Trophoblast cell (in vitro differentiated cells and primary cell): Measurements from ENCODE around the gene ROBO1.

Experiments used
- DNase-seq, 2 donors: peaks; one replicate each; pipeline ENCODE4 v3.0.0-alpha.2; 2016
- H2AFZ ChIP-seq: 2 replicates; pipeline ENCODE4 v1.6.1; 2013; ENCODE audit warnings: low read length, moderate library complexity, mild to moderate bottlenecking; ENCODE audit not compliant: insufficient read depth, poor library complexity
- H2AK5ac ChIP-seq: 2 replicates; pipeline ENCODE4 v1.6.1; 2013; ENCODE audit warnings: mild to moderate bottlenecking, low read length
- H2BK120ac ChIP-seq: 2 replicates; pipeline ENCODE4 v1.6.1; 2013; ENCODE audit warnings: low read length, mild to moderate bottlenecking, moderate library complexity; ENCODE audit not compliant: insufficient read depth, poor library complexity
- H2BK12ac ChIP-seq: 2 replicates; pipeline ENCODE4 v1.6.1; 2013; ENCODE audit warnings: mild to moderate bottlenecking, low read length, moderate library complexity
- H2BK5ac ChIP-seq: 2 replicates; pipeline ENCODE4 v1.6.1; 2013; ENCODE audit warnings: low read length, low read depth, moderate library complexity, mild to moderate bottlenecking; ENCODE audit not compliant: poor library complexity
- H3K14ac ChIP-seq: 2 replicates; pipeline ENCODE4 v1.6.1; 2013; ENCODE audit warnings: mild to moderate bottlenecking, low read length
- H3K18ac ChIP-seq: 2 replicates; pipeline ENCODE4 v1.6.1; 2013; ENCODE audit warnings: mild to moderate bottlenecking, low read length
- H3K23ac ChIP-seq: 2 replicates; pipeline ENCODE4 v1.6.1; 2013; ENCODE audit warnings: low read length
- H3K27ac ChIP-seq: 2 replicates; pipeline ENCODE4 v1.5.1; 2013; ENCODE audit warnings: low read depth, mild to moderate bottlenecking, inconsistent platforms, low read length, moderate library complexity
- H3K27me3 ChIP-seq: 2 replicates; pipeline ENCODE4 v1.6.1; 2013; ENCODE audit warnings: inconsistent platforms, mild to moderate bottlenecking, low read length, moderate library complexity; ENCODE audit not compliant: insufficient read depth
- H3K36me3 ChIP-seq, 2 experiments: 1 replicate in 1 of 2; 2 replicates in 1 of 2; pipeline ENCODE4 v1.6.1; 2013; ENCODE audit warnings: low read length in 2 of 2, mild to moderate bottlenecking in 2 of 2, moderate library complexity in 1 of 2; ENCODE audit not compliant: insufficient read depth in 2 of 2, control insufficient read depth in 1 of 2
- H3K4ac ChIP-seq: 2 replicates; pipeline ENCODE4 v1.6.1; 2013; ENCODE audit warnings: low read depth, mild to moderate bottlenecking, low read length, moderate library complexity
- H3K4me1 ChIP-seq, 2 experiments: 1 replicate in 1 of 2; 2 replicates in 1 of 2; pipeline ENCODE4 v1.6.1; 2013; ENCODE audit warnings: low read length in 2 of 2, mild to moderate bottlenecking in 2 of 2, moderate library complexity in 1 of 2; ENCODE audit not compliant: insufficient read depth in 2 of 2, control insufficient read depth in 1 of 2
- H3K4me2 ChIP-seq: 2 replicates; pipeline ENCODE4 v1.6.1; 2013; ENCODE audit warnings: inconsistent platforms, mild to moderate bottlenecking, low read length, moderate library complexity
- H3K4me3 ChIP-seq: 2 replicates; pipeline ENCODE4 v1.5.1; 2013; ENCODE audit warnings: mild to moderate bottlenecking, low read depth, low read length, inconsistent platforms
- H3K79me1 ChIP-seq: one replicate; pipeline ENCODE4 v1.6.1; 2013; ENCODE audit warnings: low read length
- H3K79me2 ChIP-seq: 2 replicates; pipeline ENCODE4 v1.6.1; 2013; ENCODE audit warnings: low read length, mild to moderate bottlenecking; ENCODE audit not compliant: control insufficient read depth, insufficient read depth, poor library complexity
- H3K9ac ChIP-seq: 2 replicates; pipeline ENCODE4 v1.6.1; 2013; ENCODE audit warnings: mild to moderate bottlenecking, low read length
- H3K9me3 ChIP-seq: 2 replicates; pipeline ENCODE4 v1.6.1; 2013; ENCODE audit warnings: low read depth, mild to moderate bottlenecking, control low read depth, inconsistent platforms, low read length; ENCODE audit not compliant: insufficient read depth
- H4K12ac ChIP-seq: 2 replicates; pipeline ENCODE4 v1.6.1; 2013; ENCODE audit warnings: low read depth, mild to moderate bottlenecking, low read length, moderate library complexity
- H4K8ac ChIP-seq: 2 replicates; pipeline ENCODE4 v1.6.1; 2013; ENCODE audit warnings: low read depth, mild to moderate bottlenecking, low read length, moderate library complexity
- H4K91ac ChIP-seq: one replicate; pipeline ENCODE4 v1.6.1; 2013; ENCODE audit warnings: low read depth, mild to moderate bottlenecking, low read length, moderate library complexity
- WGBS: extraction: QIAGEN DNeasy Blood & Tissue Kit; methylation state at CpG from one replicate; pipeline ENCODE4 v1.1.7; 2013; ENCODE audit warnings: missing lambda C conversion rate; ENCODE audit not compliant: insufficient read length, insufficient coverage; ENCODE audit errors: extremely low coverage; 5-methylcytosine and 5-hydroxymethylcytosine counted together

The ROBO1 gene

GRCh38 chr3:79250746-79251145 lies 517.1 kb downstream of the ROBO1 start:
- Histone ChIP-seq H3K14ac (no peak overlapping the region), H3K4me1 (no peaks in the 10 kb centered on the region), H3K9ac (no peak overlapping the region), H2AK5ac (no peak overlapping the region), H2AFZ (no peak overlapping the region), H3K79me1 (no peaks in the 10 kb centered on the region), H3K18ac (no peak overlapping the region), H4K91ac (no peak overlapping the region), H4K8ac (no peak overlapping the region), H3K4me2 (no peak overlapping the region), H2BK12ac (no peak overlapping the region), H4K12ac (no peak overlapping the region), H3K4ac (no peak overlapping the region), H3K4me3 (no peak overlapping the region), H3K36me3 (no peaks in the 10 kb centered on the region), H3K79me2 (no peaks in the 10 kb centered on the region), H3K9me3 (no peaks in the 10 kb centered on the region), H2BK120ac (no peak overlapping the region), H2BK5ac (no peak overlapping the region), H3K23ac (no peak overlapping the region), H3K27me3 (no peaks in the 10 kb centered on the region), H3K27ac (no peak overlapping the region)
- DNase-seq: no peak
- WGBS: no CpG with 5 or more reads among the region's 6 CpGs

- no peak for DNase-seq
- Histone ChIP-seq H3K4me3 (no peak overlapping the region), H3K4me2 (no peak overlapping the region), H3K36me3 (no peaks in the 10 kb centered on the region), H2AK5ac (no peak overlapping the region), H3K23ac (no peak overlapping the region), H3K14ac (no peak overlapping the region), H4K91ac (no peak overlapping the region), H2BK5ac (no peak overlapping the region), H2AFZ (no peak overlapping the region), H3K18ac (no peak overlapping the region), H3K4me1 (no peaks in the 10 kb centered on the region), H2BK120ac (no peak overlapping the region), H3K9ac (no peak overlapping the region), H3K79me1 (no peaks in the 10 kb centered on the region), H4K12ac (no peak overlapping the region), H3K27ac (no peak overlapping the region), H3K4ac (no peak overlapping the region), H3K27me3 (no peaks in the 10 kb centered on the region), H3K79me2 (no peaks in the 10 kb centered on the region), H4K8ac (no peak overlapping the region), H3K9me3 (no peaks in the 10 kb centered on the region), H2BK12ac (no peak overlapping the region)
- WGBS: no CpG with 5 or more reads among the region's 4 CpGs
Observed at GRCh38 chr3:79249701-79250100, 518.1 kb downstream of the ROBO1 start.

- Histone ChIP-seq H2AK5ac (no peak overlapping the region), H3K27ac (no peak overlapping the region), H3K9me3 (no peaks in the 10 kb centered on the region), H2BK5ac (no peak overlapping the region), H3K9ac (no peak overlapping the region), H3K27me3 (no peaks in the 10 kb centered on the region), H2BK120ac (no peak overlapping the region), H3K4me1 (no peaks in the 10 kb centered on the region), H2BK12ac (no peak overlapping the region), H3K79me1 (no peaks in the 10 kb centered on the region), H4K91ac (no peak overlapping the region), H3K23ac (no peak overlapping the region), H4K8ac (no peak overlapping the region), H3K79me2 (no peaks in the 10 kb centered on the region), H3K4ac (no peak overlapping the region), H3K36me3 (no peaks in the 10 kb centered on the region), H3K14ac (no peak overlapping the region), H3K4me2 (no peak overlapping the region), H3K18ac (no peak overlapping the region), H2AFZ (no peak overlapping the region), H4K12ac (no peak overlapping the region), H3K4me3 (no peak overlapping the region)
- no CpG with 5 or more reads among the region's 1 CpG for WGBS
- DNase-seq: no peak
Observed at GRCh38 chr3:79247725-79248043, 520.1 kb downstream of the ROBO1 start.

- H3K79me2 ChIP-seq: no peaks in the 10 kb centered on the region
- no peak overlapping the region for H2BK120ac ChIP-seq
- DNase-seq: no peak
- no peak overlapping the region for H3K18ac ChIP-seq
- H2BK12ac ChIP-seq: no peak overlapping the region
- no peaks in the 10 kb centered on the region for H3K79me1 ChIP-seq
- H2AK5ac ChIP-seq: no peak overlapping the region
- H3K27ac ChIP-seq: no peak overlapping the region
- H2AFZ ChIP-seq: no peak overlapping the region
- H3K9me3 ChIP-seq: no peaks in the 10 kb centered on the region
- no peak overlapping the region for H3K23ac ChIP-seq
- no peak overlapping the region for H3K4me3 ChIP-seq
- WGBS: no CpG with 5 or more reads among the region's 8 CpGs
- no peak overlapping the region for H3K4ac ChIP-seq
- no peak overlapping the region for H4K8ac ChIP-seq
- no peaks in the 10 kb centered on the region for H3K27me3 ChIP-seq
- H3K9ac ChIP-seq: no peak overlapping the region
- H3K4me2 ChIP-seq: no peak overlapping the region
- no peaks in the 10 kb centered on the region for H3K36me3 ChIP-seq
- no peak overlapping the region for H4K91ac ChIP-seq
- no peak overlapping the region for H4K12ac ChIP-seq
- H3K4me1 ChIP-seq: no peaks in the 10 kb centered on the region
- H3K14ac ChIP-seq: no peak overlapping the region
- no peak overlapping the region for H2BK5ac ChIP-seq
Observed at GRCh38 chr3:79246875-79247724, 520.7 kb downstream of the ROBO1 start.
